ENCODE data around the gene EPG5. TPM values are rescaled to one million over a fixed set of nuclear protein-coding genes. Genes with fewer than 3 reads are reported as not detected.
"Not testable (repeated sequence)": the region's sequence is repeated elsewhere in the genome, so short reads cannot be mapped to it uniquely, and the experiment has no call there.

Gene EPG5
- total RNA-seq, 1 experiment from 2014 or later: 16.7 TPM

DNA sequence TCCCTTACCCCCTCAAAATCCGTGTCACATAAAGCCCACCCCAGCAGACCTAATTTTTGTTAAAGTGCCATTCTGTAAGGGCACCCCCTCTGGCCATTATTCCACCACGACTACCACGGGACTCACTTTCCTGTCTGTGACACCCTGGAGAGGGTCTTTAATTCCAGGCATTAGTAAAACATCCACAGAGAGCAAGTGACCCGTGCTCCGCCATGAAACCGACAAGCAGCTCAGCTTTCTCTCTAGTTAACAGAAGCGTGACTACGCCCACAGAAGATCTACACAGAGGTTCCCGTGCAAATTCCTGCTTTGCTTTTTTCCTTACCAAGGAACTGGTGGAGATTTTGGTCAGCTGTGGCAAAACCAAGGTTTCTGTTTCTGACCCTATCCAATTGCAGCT lies 137.3 kb downstream of the EPG5 start:
- BruUV-seq (replicated peaks): no TSS peak
- no peak for DNase-seq (ENCODE audit: low spot score)
- Histone ChIP-seq H3K27me3 (replicated peaks; ENCODE audit: insufficient read depth, low read depth, low read length, poor library complexity) (peaks cover 8% of the 10 kb centered on the region), H3K36me3 (ENCODE audit: insufficient read depth, low read length, poor library complexity, severe bottlenecking) (no peaks in the 10 kb centered on the region), H3K9me3 (ENCODE audit: low read depth, low read length, poor library complexity, severe bottlenecking) (no peaks in the 10 kb centered on the region), H3K4me3 (ENCODE audit: low read depth, low read length, poor library complexity, severe bottlenecking) (no peak overlapping the region), H3K27ac (ENCODE audit: low read depth, low read length, poor library complexity, severe bottlenecking) (no peak overlapping the region), H3K4me1 (ENCODE audit: insufficient read depth, low read length, poor library complexity, severe bottlenecking) (peaks cover 7% of the 10 kb centered on the region)
- intact Hi-C loops (cut with micrococcal nuclease; ENCODE audit: unreplicated experiment): no loop called here
- TF ChIP-seq, protein P1, sequence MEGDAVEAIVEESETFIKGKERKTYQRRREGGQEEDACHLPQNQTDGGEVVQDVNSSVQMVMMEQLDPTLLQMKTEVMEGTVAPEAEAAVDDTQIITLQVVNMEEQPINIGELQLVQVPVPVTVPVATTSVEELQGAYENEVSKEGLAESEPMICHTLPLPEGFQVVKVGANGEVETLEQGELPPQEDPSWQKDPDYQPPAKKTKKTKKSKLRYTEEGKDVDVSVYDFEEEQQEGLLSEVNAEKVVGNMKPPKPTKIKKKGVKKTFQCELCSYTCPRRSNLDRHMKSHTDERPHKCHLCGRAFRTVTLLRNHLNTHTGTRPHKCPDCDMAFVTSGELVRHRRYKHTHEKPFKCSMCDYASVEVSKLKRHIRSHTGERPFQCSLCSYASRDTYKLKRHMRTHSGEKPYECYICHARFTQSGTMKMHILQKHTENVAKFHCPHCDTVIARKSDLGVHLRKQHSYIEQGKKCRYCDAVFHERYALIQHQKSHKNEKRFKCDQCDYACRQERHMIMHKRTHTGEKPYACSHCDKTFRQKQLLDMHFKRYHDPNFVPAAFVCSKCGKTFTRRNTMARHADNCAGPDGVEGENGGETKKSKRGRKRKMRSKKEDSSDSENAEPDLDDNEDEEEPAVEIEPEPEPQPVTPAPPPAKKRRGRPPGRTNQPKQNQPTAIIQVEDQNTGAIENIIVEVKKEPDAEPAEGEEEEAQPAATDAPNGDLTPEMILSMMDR (conservative IDR thresholded peaks at IDR 0.05; ENCODE audit: low read depth, low read length): no peak
- TF ChIP-seq EZH2 (IDR thresholded peaks at IDR 0.05; ENCODE audit: borderline replicate concordance, low read depth, low read length, poor library complexity, severe bottlenecking): no peak
- ChIA-PET POLR2A (ENCODE audit: low non-redundant PET) (no interaction called here), CTCF (interaction anchor here (0.7 kb wide), 1 partner anchor 77 kb away, joined by 5 read pairs; no protein-coding TSS in a partner anchor)

DNA sequence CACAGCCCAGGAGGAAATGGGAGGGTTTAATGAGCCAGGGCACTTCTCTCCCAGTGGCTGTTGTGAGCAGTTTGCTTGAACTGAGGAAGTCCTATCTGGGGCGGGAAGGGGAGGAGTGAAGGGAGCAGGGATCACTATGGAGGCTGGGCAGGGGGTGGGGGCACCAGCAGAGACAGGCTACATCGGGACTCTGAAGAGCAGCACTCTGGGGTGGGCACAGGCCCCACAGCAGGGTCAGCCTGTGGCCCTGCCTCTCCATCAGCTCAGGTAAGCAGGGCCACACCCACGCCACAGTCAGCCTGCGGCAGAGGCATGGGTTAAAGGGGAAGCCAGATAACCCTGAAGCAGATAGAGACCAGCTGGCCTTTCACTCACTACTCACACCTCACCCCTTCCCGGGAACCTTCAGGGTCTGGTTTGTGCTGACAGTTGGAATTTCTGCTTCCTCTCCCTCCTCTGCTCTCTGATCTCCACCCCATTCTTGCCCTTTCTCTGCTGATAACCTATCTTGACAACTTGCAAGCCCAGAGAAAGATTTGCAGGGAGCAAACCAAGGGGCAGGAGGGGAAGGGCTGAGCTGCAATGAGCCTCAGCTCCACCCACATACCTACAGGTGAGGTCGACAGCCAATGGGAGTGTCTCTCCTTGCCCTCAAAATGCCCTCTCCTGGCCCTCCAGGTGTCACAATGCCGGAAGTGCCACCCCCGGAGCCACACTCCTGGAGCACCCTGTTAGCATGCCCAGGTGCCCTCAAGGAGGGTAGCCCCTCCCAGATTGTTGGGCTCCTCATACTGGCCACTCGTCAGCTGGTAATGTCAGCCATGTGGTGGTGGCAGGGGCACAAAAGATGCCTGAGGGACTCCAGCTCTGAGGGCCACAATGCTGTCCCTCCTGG lies 138.0 kb downstream of the EPG5 start:
- no peak for DNase-seq (ENCODE audit: low spot score)

DNA sequence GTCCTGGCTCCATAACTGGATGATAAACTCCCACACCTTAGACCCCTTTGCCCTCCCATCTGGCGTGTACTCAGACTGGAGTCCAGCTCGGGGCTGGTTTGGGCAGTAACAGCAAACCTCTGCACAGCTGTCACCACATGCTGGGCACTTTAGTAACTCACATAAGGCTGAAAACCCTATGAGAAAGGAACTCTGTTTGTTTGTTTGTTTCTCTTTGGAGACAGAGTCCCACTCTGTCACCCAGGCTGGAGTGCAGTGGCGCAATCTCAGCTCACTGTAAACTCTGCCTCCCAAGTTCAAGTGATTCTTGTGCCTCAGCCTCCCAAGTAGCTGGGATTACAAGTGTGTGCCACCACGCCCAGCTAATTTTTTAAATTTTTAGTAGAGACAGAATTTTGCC lies 140.4 kb downstream of the EPG5 start:
- H3K36me3 ChIP-seq (ENCODE audit: insufficient read depth, low read length, poor library complexity, severe bottlenecking); intact Hi-C loops (cut with micrococcal nuclease; ENCODE audit: unreplicated experiment); H3K9me3 ChIP-seq (ENCODE audit: low read depth, low read length, poor library complexity, severe bottlenecking); DNase-seq (ENCODE audit: low spot score); BruUV-seq (replicated peaks); POLR2A ChIA-PET (ENCODE audit: low non-redundant PET); H3K4me1 ChIP-seq (ENCODE audit: insufficient read depth, low read length, poor library complexity, severe bottlenecking); H3K4me3 ChIP-seq (ENCODE audit: low read depth, low read length, poor library complexity, severe bottlenecking); H3K27me3 ChIP-seq (replicated peaks; ENCODE audit: insufficient read depth, low read depth, low read length, poor library complexity); CTCF ChIA-PET; H3K27ac ChIP-seq (ENCODE audit: low read depth, low read length, poor library complexity, severe bottlenecking): not testable (repeated sequence)

More for the DNA sequence above, 138.0 kb downstream of the EPG5 start:
- ChIA-PET POLR2A (ENCODE audit: low non-redundant PET) (no interaction called here), CTCF (no interaction called here)
- peaks cover 7% of the 10 kb centered on the region for H3K4me1 ChIP-seq (ENCODE audit: insufficient read depth, low read length, poor library complexity, severe bottlenecking)
- H3K27ac ChIP-seq (ENCODE audit: low read depth, low read length, poor library complexity, severe bottlenecking): no peak overlapping the region
- peaks cover 2% of the 10 kb centered on the region for H3K27me3 ChIP-seq (replicated peaks; ENCODE audit: insufficient read depth, low read depth, low read length, poor library complexity)
- H3K4me3 ChIP-seq (ENCODE audit: low read depth, low read length, poor library complexity, severe bottlenecking): no peak overlapping the region
- intact Hi-C loops (cut with micrococcal nuclease; ENCODE audit: unreplicated experiment): no loop called here
- H3K9me3 ChIP-seq (ENCODE audit: low read depth, low read length, poor library complexity, severe bottlenecking): no peaks in the 10 kb centered on the region
- TF ChIP-seq, protein P1 (conservative IDR thresholded peaks at IDR 0.05; ENCODE audit: low read depth, low read length): no peak
- no peak for TF ChIP-seq EZH2 (IDR thresholded peaks at IDR 0.05; ENCODE audit: borderline replicate concordance, low read depth, low read length, poor library complexity, severe bottlenecking)
- H3K36me3 ChIP-seq (ENCODE audit: insufficient read depth, low read length, poor library complexity, severe bottlenecking): no peaks in the 10 kb centered on the region
- BruUV-seq (replicated peaks): no TSS peak

DNA sequence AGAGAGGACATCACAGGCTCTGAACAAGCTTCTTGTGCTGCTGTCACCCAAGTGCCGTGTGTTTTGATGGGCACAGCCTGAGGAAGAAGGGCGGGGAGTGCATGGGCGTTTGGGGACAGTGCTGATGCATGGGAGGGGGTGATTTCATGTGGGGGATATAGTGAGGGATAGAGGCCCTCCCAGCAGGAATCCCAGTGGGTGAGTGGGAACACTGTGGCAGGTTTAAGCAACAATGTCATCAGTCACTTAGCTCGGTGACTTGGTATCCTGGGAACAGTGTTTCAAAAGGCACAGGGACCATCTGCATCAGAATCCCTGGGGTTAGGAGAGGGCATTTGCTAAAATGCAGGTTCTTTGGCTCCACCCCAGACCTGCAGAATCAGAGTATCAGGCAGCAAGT lies 141.0 kb downstream of the EPG5 start:
- TF ChIP-seq, protein P1 (conservative IDR thresholded peaks at IDR 0.05; ENCODE audit: low read depth, low read length): no peak
- CTCF ChIA-PET: no interaction called here
- peaks cover 7% of the 10 kb centered on the region for H3K4me1 ChIP-seq (ENCODE audit: insufficient read depth, low read length, poor library complexity, severe bottlenecking)
- H3K4me3 ChIP-seq (ENCODE audit: low read depth, low read length, poor library complexity, severe bottlenecking): no peak overlapping the region
- H3K9me3 ChIP-seq (ENCODE audit: low read depth, low read length, poor library complexity, severe bottlenecking): no peaks in the 10 kb centered on the region
- no peaks in the 10 kb centered on the region for H3K27me3 ChIP-seq (replicated peaks; ENCODE audit: insufficient read depth, low read depth, low read length, poor library complexity)
- POLR2A ChIA-PET (ENCODE audit: low non-redundant PET): no interaction called here
- no peaks in the 10 kb centered on the region for H3K36me3 ChIP-seq (ENCODE audit: insufficient read depth, low read length, poor library complexity, severe bottlenecking)
- no peak overlapping the region for H3K27ac ChIP-seq (ENCODE audit: low read depth, low read length, poor library complexity, severe bottlenecking)
- intact Hi-C loops (cut with micrococcal nuclease; ENCODE audit: unreplicated experiment): no loop called here
- BruUV-seq (replicated peaks): no TSS peak
- no peak for DNase-seq (ENCODE audit: low spot score)
